ENCODE measurements around the gene FEZF1.

- TF ChIP-seq CTCF (IDR thresholded peaks at IDR 0.05; ENCODE audit: poor library complexity) = no peak
- TF ChIP-seq EZH2 (IDR thresholded peaks at IDR 0.05; ENCODE audit: borderline replicate concordance) = no peak
Measured at GRCh38 chr7:122268101-122268500, 36.4 kb downstream of the FEZF1 start.

All from hepatocyte (in vitro differentiated cells).